HEK293T (cell line): ENCODE results near the gene MAN1B1.
"Not testable (repeated sequence)": the region's sequence is repeated elsewhere in the genome, so short reads cannot be mapped to it uniquely, and the experiment has no call there.

Experiments
- CTCF ChIA-PET: fragments of 350-600 bp; formaldehyde crosslinking; extraction: SDS; loops from one replicate; lab custom pipeline; 2021; ENCODE audit warnings: antibody characterized with exemption, inconsistent platforms; lab: Yijun Ruan, JAX
- POLR2A ChIA-PET: fragments of 350-600 bp; formaldehyde crosslinking; extraction: SDS; loops from one replicate; lab custom pipeline; 2020; ENCODE audit warnings: antibody characterized with exemption, inconsistent platforms; lab: Yijun Ruan, JAX
- DNase-seq: peaks from one replicate; pipeline ENCODE4 v3.0.0; 2012; ENCODE audit warnings: mixed read lengths; ENCODE audit errors: extremely low spot score
- ARNT ChIP-seq: fragments of 450-650 bp; IDR thresholded peaks from 2 replicates; pipeline ENCODE4 v1.6.1; 2017; ENCODE audit warnings: mild to moderate bottlenecking
- BHLHE40 ChIP-seq: fragments of 450-650 bp; IDR thresholded peaks from 2 replicates; pipeline ENCODE4 v1.6.1; 2016; ENCODE audit warnings: mild to moderate bottlenecking, moderate library complexity, borderline replicate concordance
- CTBP1 ChIP-seq: fragments of 450-650 bp; IDR thresholded peaks from 2 replicates; pipeline ENCODE4 v1.6.1; 2016; ENCODE audit warnings: borderline replicate concordance
- ELF4 ChIP-seq: fragments of 450-650 bp; IDR thresholded peaks from 2 replicates; pipeline ENCODE4 v1.6.1; 2017; ENCODE audit warnings: antibody characterized with exemption
- FOXA1 ChIP-seq: fragments of 450-650 bp; IDR thresholded peaks from 2 replicates; pipeline ENCODE4 v1.6.1; 2016; ENCODE audit warnings: mild to moderate bottlenecking
- FOXK2 ChIP-seq: fragments of 450-650 bp; IDR thresholded peaks from 2 replicates; pipeline ENCODE4 v1.6.1; 2016; ENCODE audit warnings: mild to moderate bottlenecking
- FOXM1 ChIP-seq: fragments of 450-650 bp; IDR thresholded peaks from 2 replicates; pipeline ENCODE4 v1.6.1; 2017; ENCODE audit warnings: mild to moderate bottlenecking, borderline replicate concordance
- HDGF ChIP-seq: fragments of 450-650 bp; IDR thresholded peaks from 2 replicates; pipeline ENCODE4 v1.6.1; 2017; ENCODE audit warnings: antibody characterized with exemption, borderline replicate concordance
- L3MBTL2 ChIP-seq: fragments of 450-650 bp; conservative IDR thresholded peaks from 2 replicates; pipeline ENCODE4 v1.6.1; 2016; ENCODE audit warnings: mild to moderate bottlenecking
- LEF1 ChIP-seq: fragments of 450-650 bp; IDR thresholded peaks from 2 replicates; pipeline ENCODE4 v1.6.1; 2017; ENCODE audit warnings: mild to moderate bottlenecking, borderline replicate concordance
- NFRKB ChIP-seq: fragments of 450-650 bp; IDR thresholded peaks from 2 replicates; pipeline ENCODE4 v1.6.1; 2016; ENCODE audit warnings: mild to moderate bottlenecking, moderate library complexity
- PKNOX1 ChIP-seq: fragments of 450-650 bp; IDR thresholded peaks from 2 replicates; pipeline ENCODE4 v1.6.1; 2016
- SP1 ChIP-seq: fragments of 450-650 bp; IDR thresholded peaks from 2 replicates; pipeline ENCODE4 v1.6.1; 2017
- SUZ12 ChIP-seq: fragments of 450-650 bp; IDR thresholded peaks from 2 replicates; pipeline ENCODE4 v1.6.1; 2016; ENCODE audit warnings: mild to moderate bottlenecking
- TARDBP ChIP-seq: fragments of 450-650 bp; IDR thresholded peaks from 2 replicates; pipeline ENCODE4 v1.6.1; 2016
- ZNF384 ChIP-seq: fragments of 450-650 bp; IDR thresholded peaks from 2 replicates; pipeline ENCODE4 v1.6.1; 2016

The MAN1B1 gene

DNA sequence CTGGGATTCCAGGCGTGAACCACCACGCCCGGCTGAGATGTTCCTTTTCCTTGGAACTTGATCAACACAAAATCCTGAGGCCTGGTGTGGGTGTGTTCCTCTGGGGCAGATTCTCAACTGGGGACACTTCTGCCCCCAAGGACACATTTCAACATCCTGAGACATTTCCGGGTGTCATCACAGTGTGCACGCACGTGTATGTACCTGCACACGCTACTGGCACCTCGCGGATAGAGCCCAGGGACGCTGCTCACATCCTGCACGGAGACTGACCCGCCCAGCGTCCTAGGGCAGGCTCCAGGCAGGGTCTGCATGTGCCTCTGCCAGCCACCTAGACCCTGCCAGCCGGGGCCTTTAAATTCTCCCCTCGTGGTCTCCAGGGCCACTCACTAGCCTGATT is 24.4 kb upstream of the MAN1B1 start:
- CTCF ChIA-PET, result no interaction called here
- DNase-seq, result no peak
- POLR2A ChIA-PET, result no interaction called here

GRCh38 chr9:137062798-137063197 is 24.0 kb upstream of the MAN1B1 start:
- POLR2A ChIA-PET, CTCF ChIA-PET, DNase-seq: not testable (repeated sequence)

More for the DNA sequence above, 24.4 kb upstream of the MAN1B1 start:
- TF ChIP-seq SP1, result no peak
- TF ChIP-seq CTBP1, result no peak

GRCh38 chr9:137063311-137064026 is 23.3 kb upstream of the MAN1B1 start:
- ChIA-PET CTCF (interaction anchor here (0.6 to 1.2 kb wide), 12 partner anchors 8 to 275 kb away, joined by 3 to 9 read pairs (median 4); partner anchors contain the start of genes MAN1B1, NPDC1 and UAP1L1), POLR2A (interaction anchor here (0.9 kb wide), 1 partner anchor 15 kb away, joined by 5 read pairs; no protein-coding TSS in a partner anchor)
- DNase-seq, result no peak
- TF ChIP-seq ZNF384 (no peak), FOXM1 (no peak), HDGF (no peak), SUZ12 (no peak), FOXK2 (no peak), FOXA1 (no peak), PKNOX1 (no peak), SP1 (no peak), L3MBTL2 (no peak), TARDBP (no peak)

DNA sequence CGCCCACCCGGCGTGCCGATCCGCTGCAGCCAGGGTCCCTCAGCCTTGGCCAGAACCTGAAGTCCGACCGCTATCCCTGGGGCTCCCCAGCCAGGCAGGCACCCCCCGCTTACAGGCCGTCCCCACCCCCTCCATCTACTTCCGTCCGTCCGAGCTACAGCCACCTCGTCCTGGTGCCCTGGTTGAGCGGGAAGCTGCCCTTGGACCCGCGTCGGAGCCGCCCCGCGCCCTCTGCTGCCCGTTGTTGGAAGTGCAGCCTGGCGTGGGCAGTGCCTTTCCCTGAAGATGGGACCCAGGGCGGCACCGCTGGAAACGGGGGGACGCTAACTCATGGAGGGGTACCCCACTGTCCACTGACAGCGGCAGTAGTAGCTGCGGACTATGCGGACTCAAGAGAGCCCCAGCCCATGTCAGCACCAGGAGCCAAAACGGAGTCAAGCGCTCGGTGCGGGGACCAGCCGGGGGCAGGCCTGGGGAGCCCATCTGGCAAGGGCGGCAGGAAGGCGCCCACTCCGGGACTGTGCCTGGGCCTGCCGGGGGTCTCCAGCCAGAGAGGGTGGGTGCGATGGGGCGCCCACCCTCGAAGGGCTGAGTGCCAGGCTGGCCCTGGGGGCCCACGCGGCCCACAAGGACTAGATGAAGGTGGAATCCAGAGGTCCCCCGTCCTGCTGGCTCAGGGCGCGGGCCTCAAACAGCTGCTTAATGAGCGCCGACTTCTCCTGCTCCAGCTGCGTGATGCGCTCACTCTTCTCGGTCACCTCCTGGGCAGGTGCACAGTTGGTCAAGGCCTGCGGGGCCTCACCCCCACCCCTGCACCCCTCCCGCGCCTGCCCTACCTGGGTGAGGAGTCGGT is 22.5 kb upstream of the MAN1B1 start:
- ChIA-PET POLR2A (interaction anchor here (0.9 kb wide), 1 partner anchor 15 kb away, joined by 5 read pairs; no protein-coding TSS in a partner anchor), CTCF (interaction anchor here (0.6 to 1.2 kb wide), 12 partner anchors 8 to 276 kb away, joined by 3 to 9 read pairs (median 4); partner anchors contain the start of genes MAN1B1, NPDC1 and UAP1L1)
- DNase-seq, result peak; percentile 82
- TF ChIP-seq HDGF (no peak), SUZ12 (no peak), L3MBTL2 (no peak), ZNF384 (no peak), LEF1 (no peak), BHLHE40 (no peak), TARDBP (no peak), ELF4 (no peak), PKNOX1 (no peak), FOXA1 (no peak), FOXM1 (no peak), SP1 (no peak), FOXK2 (no peak), ARNT (no peak), NFRKB (no peak), CTBP1 (no peak)

GRCh38 chr9:137064880-137065164 is 22.0 kb upstream of the MAN1B1 start:
- no peak for TF ChIP-seq PKNOX1
- no peak for TF ChIP-seq FOXK2
- TF ChIP-seq BHLHE40, result no peak
- DNase-seq, result no peak
- ChIA-PET CTCF (interaction anchor here (0.6 to 1.2 kb wide), 3 partner anchors 12 to 187 kb away, joined by 3 to 5 read pairs (median 4); partner anchors contain the start of gene UAP1L1), POLR2A (no interaction called here)

DNA sequence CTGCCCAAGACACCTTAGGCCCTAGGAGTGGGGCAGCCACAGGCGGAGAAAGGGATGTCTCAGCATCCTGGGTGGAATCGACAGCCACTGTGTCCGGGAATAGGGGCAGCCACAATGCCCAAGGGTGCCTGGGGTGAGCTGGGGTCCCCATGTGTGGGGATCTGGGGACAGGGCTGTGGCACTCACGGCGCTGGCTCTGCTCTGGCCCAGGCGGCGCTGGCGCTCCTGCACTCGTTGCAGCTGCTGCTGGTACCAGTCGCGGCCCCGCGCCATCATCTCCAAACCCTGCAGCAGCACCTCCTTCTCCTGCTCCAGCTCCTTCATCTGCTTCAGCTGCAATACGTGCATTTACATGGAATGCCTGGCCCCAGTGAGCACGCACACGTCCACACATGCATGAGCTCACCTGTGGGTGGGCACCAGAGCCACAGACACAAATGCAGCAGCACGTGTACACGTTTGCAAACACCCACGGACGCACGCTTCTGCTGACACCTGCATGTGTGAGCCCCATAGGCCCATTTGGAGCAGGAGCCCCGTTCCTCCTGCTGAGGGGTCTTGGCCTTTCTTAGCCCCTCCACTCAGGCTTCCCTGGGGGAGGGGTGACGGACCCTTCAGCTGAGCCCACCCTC is 21.3 kb upstream of the MAN1B1 start:
- ChIA-PET POLR2A (no interaction called here), CTCF (interaction anchor here (0.6 to 1.2 kb wide), 3 partner anchors 28 to 188 kb away, joined by 3 to 4 read pairs (median 3); no protein-coding TSS in a partner anchor)
- no peak for TF ChIP-seq CTBP1
- no peak for TF ChIP-seq ZNF384
- TF ChIP-seq BHLHE40, result no peak
- TF ChIP-seq L3MBTL2, result no peak
- no peak for TF ChIP-seq TARDBP
- no peak for TF ChIP-seq LEF1
- no peak for TF ChIP-seq SUZ12
- no peak for TF ChIP-seq FOXM1
- no peak for TF ChIP-seq PKNOX1
- no peak for TF ChIP-seq FOXK2
- no peak for TF ChIP-seq HDGF
- no peak for DNase-seq
